Panc1 (cell line): ENCODE data around the gene LMAN1L. TPM values are rescaled to one million over a fixed set of nuclear protein-coding genes. Genes with fewer than 3 reads are reported as not detected.

Source experiments
- ATAC-seq: fragments of 200-7000 bp; cut with Tn5 transposase; 2 replicates; pipeline ENCODE4 v1.9.1; 2020; ENCODE audit warnings: mild to moderate bottlenecking, moderate library complexity
- BruUV-seq: library from RNA; stranded (reverse); fragments of 400-500 nt; replicated peaks from 2 replicates; lab custom pipeline; 2021; lab: Mats Ljungman, UMichigan
- CTCF ChIA-PET: fragments of 300-600 bp; sonication (Branson Sonifier 250); formaldehyde crosslinking; loops from one replicate; lab custom pipeline; 2022; ENCODE audit warnings: antibody characterized with exemption; lab: Charles Lee
- POLR2A ChIA-PET: fragments of 300-600 bp; sonication (Branson Sonifier 250); formaldehyde crosslinking; loops from one replicate; lab custom pipeline; 2022; ENCODE audit warnings: antibody characterized with exemption; lab: Charles Lee
- DNase-seq: peaks from one replicate; pipeline ENCODE4 v3.0.0-alpha.2; 2010; ENCODE audit warnings: low read depth, low spot score
- H3K27ac ChIP-seq: 2 replicates; pipeline ENCODE4 v1.5.1; 2011; ENCODE audit warnings: mild to moderate bottlenecking, low read length, inconsistent platforms
- H3K27me3 ChIP-seq: fragments of 200-500 bp; sonication (Bioruptor generic); 2 replicates; pipeline ENCODE4 v1.6.0; 2014; ENCODE audit warnings: low read length, inconsistent platforms; ENCODE audit not compliant: control insufficient read depth, insufficient read depth
- H3K36me3 ChIP-seq: fragments of 200-500 bp; sonication (Bioruptor generic); 2 replicates; pipeline ENCODE4 v1.5.1; 2014; ENCODE audit warnings: inconsistent platforms, mild to moderate bottlenecking, low read length, moderate library complexity; ENCODE audit not compliant: control insufficient read depth, insufficient read depth
- H3K4me1 ChIP-seq: 2 replicates; pipeline ENCODE4 v1.5.1; 2011; ENCODE audit warnings: inconsistent platforms, mild to moderate bottlenecking, low read length, moderate library complexity; ENCODE audit not compliant: control insufficient read depth, insufficient read depth
- H3K4me3 ChIP-seq, 2 experiments: 2 replicates each; pipeline ENCODE4 v1.5.1; 2011 to 2012; ENCODE audit warnings: low read depth in 2 of 2, low read length in 2 of 2, mild to moderate bottlenecking in 2 of 2, inconsistent platforms in 1 of 2, moderate library complexity in 1 of 2
- H3K9me3 ChIP-seq: fragments of 200-500 bp; sonication (Bioruptor generic); 2 replicates; pipeline ENCODE4 v1.5.1; 2014; ENCODE audit warnings: low read depth, mild to moderate bottlenecking, inconsistent platforms, low read length, moderate library complexity; ENCODE audit not compliant: control insufficient read depth, insufficient read depth
- POLR2AphosphoS5 ChIP-seq: IDR thresholded peaks from 2 replicates; pipeline ENCODE4 v1.6.1; 2012; ENCODE audit warnings: mild to moderate bottlenecking, low read depth, low read length, moderate library complexity
- SIN3A ChIP-seq: IDR thresholded peaks from 2 replicates; pipeline ENCODE4 v1.6.1; 2012; ENCODE audit warnings: low read depth, mild to moderate bottlenecking, low read length, moderate library complexity, borderline replicate concordance; ENCODE audit not compliant: insufficient read depth
- TCF7L2 ChIP-seq: IDR thresholded peaks from 2 replicates; pipeline ENCODE4 v1.6.1; 2011; ENCODE audit warnings: mild to moderate bottlenecking, low read depth, low read length, inconsistent platforms
- in situ Hi-C: cut with HindIII; loops from 2 replicates; pipeline ENCODE4 v1.10.0; 2016; ENCODE audit warnings: low sequenced_read_pairs, low pct_unique_long_range_greater_than_20kb
- intact Hi-C: fragments of 100-400 bp; cut with micrococcal nuclease; formaldehyde crosslinking; loops from one replicate; pipeline ENCODE4 v1.10.0; 2022; ENCODE audit not compliant: unreplicated experiment
- total RNA-seq: library from RNA; stranded (reverse); gene quantifications from one replicate; pipeline ENCODE4 v1.2.1, GENCODE V29; 2021; ENCODE audit not compliant: unreplicated experiment
- TF ChIP-seq, protein P1 (sequence below): fragments of 450-650 bp; IDR thresholded peaks from 2 replicates; pipeline ENCODE4 v1.5.1; 2017; ENCODE audit warnings: mild to moderate bottlenecking
- TF ChIP-seq, protein P2 (sequence below), 2 experiments: IDR thresholded peaks; 2 replicates each; pipeline ENCODE4 v1.6.1; 2011 to 2012; ENCODE audit warnings: low read depth in 2 of 2, control low read depth in 1 of 2, low read length in 1 of 2, mild to moderate bottlenecking in 1 of 2, moderate library complexity in 1 of 2; ENCODE audit not compliant: insufficient read depth in 1 of 2

Gene LMAN1L
- total RNA-seq, 1 experiment from 2014 or later, result not detected

DNA sequence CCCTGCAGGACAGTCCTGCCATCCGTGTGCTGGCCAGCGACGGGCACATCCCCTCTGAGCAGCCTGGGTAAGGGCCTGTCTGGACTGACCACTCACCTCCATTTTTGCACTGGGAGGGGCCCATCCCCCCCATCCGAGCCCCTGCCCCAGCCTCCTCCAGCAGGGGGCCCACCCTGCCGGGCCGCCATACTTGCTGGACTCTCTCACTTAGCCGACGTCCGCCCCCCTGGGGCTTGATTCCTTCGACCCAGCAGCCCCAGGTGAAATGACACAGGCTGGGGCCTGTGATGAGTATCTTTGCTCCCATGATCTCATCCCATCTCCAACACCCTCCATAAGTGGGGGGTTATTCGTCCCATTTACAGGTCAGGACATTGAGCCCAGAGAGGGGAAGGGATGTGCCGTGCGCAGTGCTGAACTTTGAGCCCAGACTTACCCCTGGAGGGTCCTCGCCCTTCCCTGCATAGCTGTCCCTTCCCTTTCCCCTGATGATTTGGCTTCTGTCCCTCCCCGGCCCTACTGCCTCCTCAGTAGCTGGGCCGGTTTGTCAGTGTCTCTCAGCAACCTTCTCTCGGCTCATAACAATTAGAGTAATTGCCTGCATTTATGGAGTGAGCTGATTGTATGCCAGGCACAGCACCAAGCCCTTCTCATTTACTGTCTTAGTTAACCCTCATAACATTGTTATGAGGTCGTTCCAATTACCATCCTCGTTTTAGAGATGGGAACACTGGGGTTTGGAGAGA, 4.2 kb downstream of the LMAN1L start:
- in situ Hi-C loops (no loop called here), intact Hi-C loops (no loop called here)
- H3K4me3 ChIP-seq, result no peak overlapping the region
- no peak overlapping the region for H3K27ac ChIP-seq
- H3K9me3 ChIP-seq, result no peaks in the 10 kb centered on the region
- ATAC-seq (peak; percentile 16; the same call in 1 of the 2 replicates), DNase-seq (no peak)
- no peak for TF ChIP-seq TCF7L2
- no peak for TF ChIP-seq SIN3A
- TF ChIP-seq, protein P1, sequence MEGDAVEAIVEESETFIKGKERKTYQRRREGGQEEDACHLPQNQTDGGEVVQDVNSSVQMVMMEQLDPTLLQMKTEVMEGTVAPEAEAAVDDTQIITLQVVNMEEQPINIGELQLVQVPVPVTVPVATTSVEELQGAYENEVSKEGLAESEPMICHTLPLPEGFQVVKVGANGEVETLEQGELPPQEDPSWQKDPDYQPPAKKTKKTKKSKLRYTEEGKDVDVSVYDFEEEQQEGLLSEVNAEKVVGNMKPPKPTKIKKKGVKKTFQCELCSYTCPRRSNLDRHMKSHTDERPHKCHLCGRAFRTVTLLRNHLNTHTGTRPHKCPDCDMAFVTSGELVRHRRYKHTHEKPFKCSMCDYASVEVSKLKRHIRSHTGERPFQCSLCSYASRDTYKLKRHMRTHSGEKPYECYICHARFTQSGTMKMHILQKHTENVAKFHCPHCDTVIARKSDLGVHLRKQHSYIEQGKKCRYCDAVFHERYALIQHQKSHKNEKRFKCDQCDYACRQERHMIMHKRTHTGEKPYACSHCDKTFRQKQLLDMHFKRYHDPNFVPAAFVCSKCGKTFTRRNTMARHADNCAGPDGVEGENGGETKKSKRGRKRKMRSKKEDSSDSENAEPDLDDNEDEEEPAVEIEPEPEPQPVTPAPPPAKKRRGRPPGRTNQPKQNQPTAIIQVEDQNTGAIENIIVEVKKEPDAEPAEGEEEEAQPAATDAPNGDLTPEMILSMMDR, result no peak
- TF ChIP-seq POLR2AphosphoS5, result no peak
- TF ChIP-seq, protein P2, sequence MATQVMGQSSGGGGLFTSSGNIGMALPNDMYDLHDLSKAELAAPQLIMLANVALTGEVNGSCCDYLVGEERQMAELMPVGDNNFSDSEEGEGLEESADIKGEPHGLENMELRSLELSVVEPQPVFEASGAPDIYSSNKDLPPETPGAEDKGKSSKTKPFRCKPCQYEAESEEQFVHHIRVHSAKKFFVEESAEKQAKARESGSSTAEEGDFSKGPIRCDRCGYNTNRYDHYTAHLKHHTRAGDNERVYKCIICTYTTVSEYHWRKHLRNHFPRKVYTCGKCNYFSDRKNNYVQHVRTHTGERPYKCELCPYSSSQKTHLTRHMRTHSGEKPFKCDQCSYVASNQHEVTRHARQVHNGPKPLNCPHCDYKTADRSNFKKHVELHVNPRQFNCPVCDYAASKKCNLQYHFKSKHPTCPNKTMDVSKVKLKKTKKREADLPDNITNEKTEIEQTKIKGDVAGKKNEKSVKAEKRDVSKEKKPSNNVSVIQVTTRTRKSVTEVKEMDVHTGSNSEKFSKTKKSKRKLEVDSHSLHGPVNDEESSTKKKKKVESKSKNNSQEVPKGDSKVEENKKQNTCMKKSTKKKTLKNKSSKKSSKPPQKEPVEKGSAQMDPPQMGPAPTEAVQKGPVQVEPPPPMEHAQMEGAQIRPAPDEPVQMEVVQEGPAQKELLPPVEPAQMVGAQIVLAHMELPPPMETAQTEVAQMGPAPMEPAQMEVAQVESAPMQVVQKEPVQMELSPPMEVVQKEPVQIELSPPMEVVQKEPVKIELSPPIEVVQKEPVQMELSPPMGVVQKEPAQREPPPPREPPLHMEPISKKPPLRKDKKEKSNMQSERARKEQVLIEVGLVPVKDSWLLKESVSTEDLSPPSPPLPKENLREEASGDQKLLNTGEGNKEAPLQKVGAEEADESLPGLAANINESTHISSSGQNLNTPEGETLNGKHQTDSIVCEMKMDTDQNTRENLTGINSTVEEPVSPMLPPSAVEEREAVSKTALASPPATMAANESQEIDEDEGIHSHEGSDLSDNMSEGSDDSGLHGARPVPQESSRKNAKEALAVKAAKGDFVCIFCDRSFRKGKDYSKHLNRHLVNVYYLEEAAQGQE (IDR thresholded peaks at IDR 0.05; ENCODE audit: insufficient read depth in 1 of 2, low read depth in 2 of 2, low read length in 1 of 2), result no peak
- peaks cover 4% of the 10 kb centered on the region; the same call in 1 of the 2 replicates for H3K4me1 ChIP-seq
- ChIA-PET POLR2A (no interaction called here), CTCF (interaction anchor here (0.6 to 1.9 kb wide), 3 partner anchors 27 to 182 kb away, joined by 3 to 14 read pairs (median 3); no protein-coding TSS in a partner anchor)
- no peaks in the 10 kb centered on the region for H3K36me3 ChIP-seq
- no peaks in the 10 kb centered on the region for H3K27me3 ChIP-seq
- BruUV-seq, result no TSS peak

DNA sequence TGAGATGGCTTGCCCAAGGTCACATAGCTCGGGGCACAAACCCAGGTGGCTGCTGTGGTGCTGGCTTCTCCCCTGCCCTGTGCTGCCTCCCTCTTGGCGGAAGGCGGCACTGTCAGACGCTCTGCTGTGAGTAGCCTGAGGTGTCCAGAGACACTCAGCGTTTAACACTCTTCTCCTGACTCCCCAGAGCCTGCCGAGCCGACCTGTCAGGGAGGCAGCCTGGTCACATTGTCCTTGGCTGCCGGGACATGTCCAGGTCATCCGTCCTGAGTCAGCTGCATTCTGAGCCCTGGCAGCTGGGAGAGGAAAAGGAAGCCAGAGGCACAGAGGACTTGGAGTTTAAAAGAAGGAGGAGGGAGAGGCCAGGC, 4.7 kb downstream of the LMAN1L start:
- peak; percentile 74 for ATAC-seq
- BruUV-seq, result no TSS peak
- Histone ChIP-seq H3K9me3 (no peaks in the 10 kb centered on the region), H3K4me1 (peaks cover 4% of the 10 kb centered on the region; the same call in 1 of the 2 replicates), H3K4me3 (no peak overlapping the region), H3K36me3 (no peaks in the 10 kb centered on the region), H3K27me3 (no peaks in the 10 kb centered on the region), H3K27ac (no peak overlapping the region)
- no peak for DNase-seq
- in situ Hi-C loops, result no loop called here
- ChIA-PET CTCF (interaction anchor here (0.6 to 1.9 kb wide), 4 partner anchors 26 to 183 kb away, joined by 3 to 15 read pairs (median 8); no protein-coding TSS in a partner anchor), POLR2A (no interaction called here)
- TF ChIP-seq POLR2AphosphoS5 (no peak), SIN3A (no peak), TCF7L2 (no peak)
- TF ChIP-seq, protein P2 (IDR thresholded peaks at IDR 0.05; ENCODE audit: insufficient read depth in 1 of 2, low read depth in 2 of 2, low read length in 1 of 2), result no peak
- TF ChIP-seq, protein P1, result no peak; the same call in 1 of the 2 replicates
- intact Hi-C loops, result no loop called here
